HepG2 (cell line): ENCODE results near the gene CLTCL1.

Experiments used
- BRCA1 ChIP-seq: sonication (generic); formaldehyde crosslinking; IDR thresholded peaks from 2 replicates; pipeline ENCODE4 v1.4.0; 2020; ENCODE audit warnings: missing genetic modification reagents
- EP300 ChIP-seq, 3 experiments: sonication (generic) in 1 of 3; formaldehyde crosslinking in 1 of 3; IDR thresholded peaks; 2 replicates each; pipeline versions ENCODE4 v1.5.1 to v1.6.1; 2011 to 2020; ENCODE audit warnings: low read depth in 2 of 3, low read length in 2 of 3, borderline replicate concordance in 1 of 3, improper control_type of control experiment in 1 of 3, mild to moderate bottlenecking in 1 of 3, missing genetic modification reagents in 1 of 3, moderate library complexity in 1 of 3
- IKZF1 ChIP-seq: fragments of 450-650 bp; IDR thresholded peaks from 2 replicates; pipeline ENCODE4 v1.7.1; 2016
- MED8 ChIP-seq: sonication (generic); formaldehyde crosslinking; IDR thresholded peaks from 2 replicates; pipeline ENCODE4 v1.8.1; 2023; ENCODE audit warnings: mild to moderate bottlenecking, missing genetic modification reagents; ENCODE audit not compliant: insufficient replicate concordance
- POLR2AphosphoS5 ChIP-seq: IDR thresholded peaks from 2 replicates; pipeline ENCODE4 v1.6.1; 2012; ENCODE audit warnings: low read depth, low read length
- RELA ChIP-seq: sonication (generic); formaldehyde crosslinking; IDR thresholded peaks from 2 replicates; pipeline ENCODE4 v1.4.0; 2020; ENCODE audit warnings: missing genetic modification reagents
- SMARCC2 ChIP-seq: fragments of 450-650 bp; IDR thresholded peaks from 2 replicates; pipeline ENCODE4 v1.6.1; 2017; ENCODE audit warnings: antibody characterized with exemption, mild to moderate bottlenecking
- SMC3 ChIP-seq: IDR thresholded peaks from 2 replicates; pipeline ENCODE4 v1.6.1; 2011; ENCODE audit warnings: low read length, improper control_type of control experiment
- TCF7L2 ChIP-seq: IDR thresholded peaks from 2 replicates; pipeline ENCODE4 v1.6.1; 2011; ENCODE audit warnings: mild to moderate bottlenecking, low read depth, low read length, moderate library complexity
- ZBTB1 ChIP-seq: sonication (generic); formaldehyde crosslinking; IDR thresholded peaks from 2 replicates; pipeline ENCODE4 v1.4.0; 2020; ENCODE audit warnings: missing genetic modification reagents, borderline replicate concordance
- ZEB1 ChIP-seq: IDR thresholded peaks from 2 replicates; pipeline ENCODE4 v1.6.1; 2012; ENCODE audit warnings: mild to moderate bottlenecking, low read depth, inconsistent platforms; ENCODE audit not compliant: insufficient replicate concordance
- ZNF33A ChIP-seq: sonication (generic); formaldehyde crosslinking; IDR thresholded peaks from 2 replicates; pipeline ENCODE4 v1.5.1; 2020; ENCODE audit warnings: missing genetic modification reagents, mild to moderate bottlenecking, moderate library complexity, borderline replicate concordance
- TF ChIP-seq, protein P1 (sequence below): sonication (generic); formaldehyde crosslinking; IDR thresholded peaks from 2 replicates; pipeline ENCODE4 v1.5.0; 2020; ENCODE audit warnings: mild to moderate bottlenecking, missing genetic modification reagents, moderate library complexity
- TF ChIP-seq, protein P2 (sequence below): IDR thresholded peaks from 2 replicates; pipeline ENCODE4 v1.6.1; 2012; ENCODE audit warnings: inconsistent platforms

GRCh38 chr22:19226428-19226827 lies 65.1 kb downstream of the CLTCL1 start:
- no peak for TF ChIP-seq BRCA1 (CRISPR knock-in tag)
- TF ChIP-seq POLR2AphosphoS5, result no peak
- no peak for TF ChIP-seq IKZF1
- no peak for TF ChIP-seq TCF7L2
- TF ChIP-seq, protein P1, sequence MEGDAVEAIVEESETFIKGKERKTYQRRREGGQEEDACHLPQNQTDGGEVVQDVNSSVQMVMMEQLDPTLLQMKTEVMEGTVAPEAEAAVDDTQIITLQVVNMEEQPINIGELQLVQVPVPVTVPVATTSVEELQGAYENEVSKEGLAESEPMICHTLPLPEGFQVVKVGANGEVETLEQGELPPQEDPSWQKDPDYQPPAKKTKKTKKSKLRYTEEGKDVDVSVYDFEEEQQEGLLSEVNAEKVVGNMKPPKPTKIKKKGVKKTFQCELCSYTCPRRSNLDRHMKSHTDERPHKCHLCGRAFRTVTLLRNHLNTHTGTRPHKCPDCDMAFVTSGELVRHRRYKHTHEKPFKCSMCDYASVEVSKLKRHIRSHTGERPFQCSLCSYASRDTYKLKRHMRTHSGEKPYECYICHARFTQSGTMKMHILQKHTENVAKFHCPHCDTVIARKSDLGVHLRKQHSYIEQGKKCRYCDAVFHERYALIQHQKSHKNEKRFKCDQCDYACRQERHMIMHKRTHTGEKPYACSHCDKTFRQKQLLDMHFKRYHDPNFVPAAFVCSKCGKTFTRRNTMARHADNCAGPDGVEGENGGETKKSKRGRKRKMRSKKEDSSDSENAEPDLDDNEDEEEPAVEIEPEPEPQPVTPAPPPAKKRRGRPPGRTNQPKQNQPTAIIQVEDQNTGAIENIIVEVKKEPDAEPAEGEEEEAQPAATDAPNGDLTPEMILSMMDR (CRISPR knock-in tag), result no peak
- TF ChIP-seq SMC3, result no peak
- TF ChIP-seq, protein P2, sequence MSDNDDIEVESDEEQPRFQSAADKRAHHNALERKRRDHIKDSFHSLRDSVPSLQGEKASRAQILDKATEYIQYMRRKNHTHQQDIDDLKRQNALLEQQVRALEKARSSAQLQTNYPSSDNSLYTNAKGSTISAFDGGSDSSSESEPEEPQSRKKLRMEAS, result no peak
- TF ChIP-seq ZBTB1 (CRISPR knock-in tag), result no peak
- TF ChIP-seq ZNF33A, result no peak
- no peak for TF ChIP-seq EP300 (IDR thresholded peaks at IDR 0.05; ENCODE audit: low read depth in 2 of 2, low read length in 2 of 2)
- no peak for TF ChIP-seq EP300 (CRISPR knock-in tag; IDR thresholded peaks at IDR 0.05; ENCODE audit: borderline replicate concordance)
- TF ChIP-seq RELA (CRISPR knock-in tag), result no peak
- no peak for TF ChIP-seq MED8 (CRISPR knock-in tag)
- TF ChIP-seq SMARCC2, result no peak
- no peak for TF ChIP-seq ZEB1
